GM19099 (cell line): ENCODE results near the gene NEK5.
A peak's percentile ranks its signal among the peaks of the same experiment; 100 is the strongest.

Experiments used
- POLR2A ChIP-seq: IDR thresholded peaks from 3 replicates; pipeline ENCODE4 v1.6.1; 2011; ENCODE audit warnings: low read depth; ENCODE audit not compliant: insufficient read length; ENCODE audit errors: extremely low read depth

The NEK5 gene, protein sequence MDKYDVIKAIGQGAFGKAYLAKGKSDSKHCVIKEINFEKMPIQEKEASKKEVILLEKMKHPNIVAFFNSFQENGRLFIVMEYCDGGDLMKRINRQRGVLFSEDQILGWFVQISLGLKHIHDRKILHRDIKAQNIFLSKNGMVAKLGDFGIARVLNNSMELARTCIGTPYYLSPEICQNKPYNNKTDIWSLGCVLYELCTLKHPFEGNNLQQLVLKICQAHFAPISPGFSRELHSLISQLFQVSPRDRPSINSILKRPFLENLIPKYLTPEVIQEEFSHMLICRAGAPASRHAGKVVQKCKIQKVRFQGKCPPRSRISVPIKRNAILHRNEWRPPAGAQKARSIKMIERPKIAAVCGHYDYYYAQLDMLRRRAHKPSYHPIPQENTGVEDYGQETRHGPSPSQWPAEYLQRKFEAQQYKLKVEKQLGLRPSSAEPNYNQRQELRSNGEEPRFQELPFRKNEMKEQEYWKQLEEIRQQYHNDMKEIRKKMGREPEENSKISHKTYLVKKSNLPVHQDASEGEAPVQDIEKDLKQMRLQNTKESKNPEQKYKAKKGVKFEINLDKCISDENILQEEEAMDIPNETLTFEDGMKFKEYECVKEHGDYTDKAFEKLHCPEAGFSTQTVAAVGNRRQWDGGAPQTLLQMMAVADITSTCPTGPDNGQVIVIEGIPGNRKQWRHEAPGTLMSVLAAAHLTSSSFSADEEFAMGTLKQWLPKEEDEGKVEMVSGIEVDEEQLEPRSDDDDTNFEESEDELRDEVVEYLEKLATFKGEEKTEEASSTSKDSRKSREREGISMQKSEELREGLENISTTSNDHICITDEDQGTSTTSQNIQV

DNA sequence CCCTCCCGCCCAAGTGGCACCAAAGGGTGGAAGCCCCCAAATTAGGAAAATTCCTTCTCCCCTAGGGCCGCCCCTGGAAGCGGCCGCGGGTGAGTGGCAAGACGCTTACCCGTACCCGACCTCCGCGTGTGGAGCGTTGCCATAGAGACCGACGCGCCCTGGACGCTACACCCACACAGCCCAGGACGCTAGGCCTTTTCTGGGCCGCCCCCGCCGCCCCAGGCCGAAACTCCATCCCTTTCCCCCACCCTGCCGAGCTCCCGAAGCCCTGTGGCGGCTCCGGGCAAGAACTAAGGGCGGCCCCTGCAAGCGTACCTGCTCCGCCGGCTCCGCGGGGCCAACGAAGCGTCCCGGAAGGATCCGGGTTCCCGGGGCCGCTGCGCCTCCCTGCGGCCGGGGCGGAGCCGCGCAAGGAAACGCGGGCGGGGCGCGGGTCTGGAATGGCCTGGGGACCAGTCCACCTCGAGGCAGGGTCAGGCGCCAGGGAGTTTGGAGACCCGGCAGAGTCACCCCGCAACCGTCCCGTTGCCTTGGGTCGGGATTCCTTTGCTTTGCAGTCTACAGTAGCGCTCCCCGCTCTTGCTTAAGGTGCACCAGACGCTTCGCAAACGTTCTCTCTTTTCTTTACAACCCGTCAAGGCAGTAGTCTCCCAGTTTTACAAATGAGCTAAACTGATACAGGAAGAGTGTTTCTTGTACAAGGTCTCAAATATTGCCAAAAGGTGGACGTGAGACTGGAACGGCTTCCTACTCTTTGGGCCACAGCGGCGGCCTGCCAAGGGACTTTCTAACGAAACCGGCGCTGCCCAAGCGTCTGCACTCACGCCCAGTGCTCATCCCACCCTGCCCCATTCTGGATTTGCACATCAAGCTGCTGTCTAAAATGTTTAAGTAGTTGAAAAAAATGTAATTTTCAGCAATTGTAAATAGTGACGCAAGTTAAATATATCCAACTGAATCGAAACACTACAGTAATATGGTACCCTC, at the start of gene NEK5:
NEK5 (minus strand) TSS at position 360 of the 987 bp plus-strand sequence. CDS start 1,591 bp downstream, outside the sequence.
- TF ChIP-seq POLR2A: no peak

DNA sequence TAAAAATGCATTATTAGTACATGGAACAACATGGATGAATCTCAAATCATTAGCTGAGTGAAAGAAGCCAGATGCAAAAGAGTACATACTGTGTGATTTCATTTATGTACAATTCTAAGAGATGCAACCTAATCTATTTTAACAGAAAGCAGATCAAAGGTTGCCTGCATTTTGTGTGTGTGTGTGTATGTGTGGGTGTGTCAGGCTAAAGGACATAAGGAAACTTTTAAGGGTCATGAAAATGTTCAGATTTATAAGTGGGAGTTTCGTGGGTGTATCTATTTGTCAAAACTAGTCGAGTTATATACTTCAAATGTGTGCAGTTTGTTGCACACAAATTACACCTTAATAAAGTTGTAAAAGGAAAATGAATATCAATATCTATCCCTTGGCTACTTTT, 48.4 kb upstream of the NEK5 start:
- TF ChIP-seq POLR2A: no peak

DNA sequence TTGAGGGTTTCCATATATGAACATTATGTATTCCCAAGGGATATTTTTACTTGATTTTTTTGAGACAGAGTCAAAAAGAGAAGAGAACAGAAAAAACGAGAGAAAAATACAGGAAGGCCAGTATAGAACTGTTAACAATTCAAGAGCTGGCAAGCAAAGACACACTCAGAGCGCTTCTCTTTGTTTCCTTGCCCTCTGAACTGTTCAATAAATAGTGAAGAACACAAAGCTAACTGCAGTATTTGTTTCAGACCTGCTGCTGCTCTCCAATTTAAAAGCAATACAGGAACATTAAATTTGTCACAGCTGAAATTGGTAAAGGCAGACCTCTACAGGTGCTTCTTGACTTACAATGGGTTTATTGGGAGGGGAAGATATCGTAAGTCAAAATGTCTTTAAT, 44.5 kb upstream of the NEK5 start:
- TF ChIP-seq POLR2A: no peak

DNA sequence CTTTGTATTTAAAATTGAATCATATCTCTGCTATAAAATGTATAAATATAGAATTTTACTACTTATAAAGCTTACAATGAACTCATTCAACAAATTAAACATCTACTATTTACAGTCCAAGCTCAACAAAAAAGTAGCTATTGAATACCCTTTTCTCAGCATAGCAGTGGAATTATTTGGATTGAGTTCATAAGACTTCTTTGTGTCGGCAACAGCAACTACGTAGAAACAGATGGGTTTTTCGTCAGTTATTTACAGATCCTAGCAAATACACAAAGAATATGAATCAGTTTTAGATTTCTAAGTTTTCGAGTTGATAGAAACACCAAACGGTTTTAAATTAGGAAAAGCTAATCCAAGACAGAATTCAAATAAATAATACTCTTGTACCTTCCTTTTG, 41.0 kb upstream of the NEK5 start:
- no peak for TF ChIP-seq POLR2A

DNA sequence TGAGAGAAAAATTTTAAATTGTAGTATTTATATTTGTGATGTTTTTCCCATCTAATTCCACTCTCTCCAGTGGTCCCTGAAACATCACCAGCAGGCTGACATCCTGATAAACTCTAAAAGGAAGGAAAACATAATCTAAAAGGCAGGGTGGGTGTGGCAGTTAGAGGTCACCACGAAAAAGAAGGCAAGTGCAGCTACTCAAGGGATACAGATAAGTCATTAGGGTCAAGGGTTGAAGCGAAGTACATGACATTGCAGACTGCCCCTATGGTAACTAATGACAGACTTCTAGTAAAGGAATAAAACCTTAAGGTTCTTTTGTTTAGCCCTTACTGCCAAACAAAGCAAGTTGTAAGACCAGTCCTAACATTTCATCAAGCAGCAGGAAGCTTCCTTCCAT, 36.5 kb upstream of the NEK5 start:
- no peak for TF ChIP-seq POLR2A

DNA sequence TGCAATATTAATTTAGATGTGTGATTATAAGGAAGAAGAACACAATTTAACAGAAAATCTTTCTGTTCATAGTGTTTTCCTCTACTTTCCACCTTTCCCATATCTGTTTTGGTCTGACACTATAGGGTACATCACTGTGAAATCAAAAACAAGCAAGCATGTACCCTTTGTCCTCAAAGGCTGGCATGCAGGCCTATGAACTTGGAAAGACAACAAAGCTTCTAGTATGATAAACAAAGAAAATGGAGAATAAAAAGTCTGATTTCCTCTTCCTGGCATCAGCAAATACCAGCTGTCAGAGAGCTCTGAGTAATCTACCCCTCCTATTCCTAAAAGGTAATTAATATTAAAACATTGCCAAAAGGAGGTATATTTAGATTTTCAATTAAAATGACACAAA, 36.1 kb upstream of the NEK5 start:
- TF ChIP-seq POLR2A: no peak

DNA sequence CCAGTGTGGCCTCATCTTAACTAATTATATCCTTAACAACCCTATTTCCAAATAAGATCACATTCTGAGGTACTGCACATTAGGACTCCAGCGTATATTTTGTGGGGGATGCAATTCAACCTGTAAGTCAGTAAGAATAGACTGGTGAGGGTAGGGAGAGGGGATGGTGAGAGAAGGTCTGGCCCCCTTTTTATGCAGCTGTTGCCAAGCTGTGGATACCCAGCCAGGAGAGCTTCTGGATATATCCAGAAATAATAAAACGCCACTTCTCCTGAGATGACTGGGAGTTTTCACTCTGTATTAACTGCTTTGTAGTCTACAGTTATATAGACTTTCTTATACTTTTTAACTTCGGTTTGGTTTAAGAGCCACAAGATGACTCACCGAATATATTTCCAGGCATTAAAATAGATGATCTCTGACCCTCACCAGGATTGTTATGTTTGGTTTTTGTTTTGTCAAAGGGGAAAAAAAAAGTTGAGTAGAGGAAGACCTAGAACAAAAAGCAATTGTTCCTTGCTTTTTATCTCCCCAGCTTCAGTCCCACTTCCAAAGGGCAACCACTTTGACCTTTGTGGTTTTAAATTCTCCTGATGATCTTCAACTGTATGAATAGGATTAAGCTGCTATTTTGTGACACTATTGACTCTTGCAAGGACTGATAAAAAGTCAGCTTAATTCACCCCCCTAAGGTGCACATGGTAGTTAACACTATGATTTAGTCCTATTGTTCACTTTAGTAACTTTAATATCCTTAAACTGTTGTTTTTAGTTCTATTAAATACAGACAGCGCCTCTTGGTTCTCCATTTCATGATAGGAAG, 33.6 kb upstream of the NEK5 start:
- TF ChIP-seq POLR2A: no peak

DNA sequence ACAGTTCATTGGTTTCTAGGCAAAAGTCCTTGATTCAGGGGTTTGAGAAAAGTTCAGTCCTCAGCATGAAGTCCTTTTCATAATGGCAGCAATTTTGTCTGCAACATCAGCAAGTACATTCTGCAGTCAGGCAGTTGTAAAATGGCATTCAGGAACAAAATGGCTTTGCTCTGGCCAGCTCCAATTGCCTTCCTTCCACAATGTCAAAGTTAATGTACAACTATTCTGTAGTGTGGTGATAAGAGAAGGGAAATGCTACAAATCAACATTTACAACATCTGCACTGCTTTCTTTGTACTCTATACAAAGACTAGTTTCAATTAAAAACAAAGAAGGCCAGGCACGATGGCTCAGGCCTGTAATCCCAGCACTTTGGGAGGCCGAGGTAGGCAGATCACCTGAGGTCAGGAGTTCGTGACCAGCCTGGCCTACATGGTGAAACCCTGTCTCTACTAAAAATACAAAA, 32.3 kb upstream of the NEK5 start:
- no peak for TF ChIP-seq POLR2A

DNA sequence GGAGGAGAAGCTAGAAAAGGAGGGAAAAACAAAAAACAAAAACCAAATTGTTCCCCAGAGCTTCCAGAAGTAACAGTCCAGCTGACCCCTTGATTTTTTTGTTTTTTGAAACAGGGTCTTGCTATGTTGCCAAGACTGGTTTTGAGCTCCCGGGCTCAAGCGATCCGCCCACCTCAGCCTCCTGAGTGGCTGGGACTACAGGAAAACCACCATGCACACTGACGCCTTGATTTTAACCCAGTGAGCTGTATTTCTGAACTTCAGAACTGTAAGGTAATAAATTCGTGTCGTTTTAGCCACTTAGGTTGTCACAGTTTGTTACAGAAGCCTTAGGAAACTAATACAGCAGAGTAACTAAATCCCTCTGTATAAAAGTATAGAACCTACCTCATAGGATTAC, 31.6 kb upstream of the NEK5 start:
- TF ChIP-seq POLR2A: no peak

DNA sequence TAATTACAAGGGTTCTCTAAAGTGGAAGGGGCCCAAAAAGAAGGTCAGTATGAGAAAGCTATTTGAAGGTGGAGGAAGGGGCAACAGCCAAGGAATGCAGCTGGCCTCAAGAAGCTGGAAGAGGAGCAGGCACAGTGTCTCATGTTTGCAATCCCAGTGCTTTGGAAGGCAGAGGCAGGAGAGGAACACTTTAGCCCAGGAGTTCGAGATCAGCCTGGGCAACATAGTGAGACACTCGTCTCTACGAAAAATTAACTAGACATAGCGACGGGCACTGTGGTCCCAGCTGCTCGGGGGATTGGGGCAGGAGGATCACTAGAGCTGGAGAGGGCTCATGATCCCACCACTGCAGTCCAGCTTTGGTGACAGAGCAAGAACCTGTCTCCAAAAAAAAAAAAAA, 31.2 kb upstream of the NEK5 start:
- no peak for TF ChIP-seq POLR2A

DNA sequence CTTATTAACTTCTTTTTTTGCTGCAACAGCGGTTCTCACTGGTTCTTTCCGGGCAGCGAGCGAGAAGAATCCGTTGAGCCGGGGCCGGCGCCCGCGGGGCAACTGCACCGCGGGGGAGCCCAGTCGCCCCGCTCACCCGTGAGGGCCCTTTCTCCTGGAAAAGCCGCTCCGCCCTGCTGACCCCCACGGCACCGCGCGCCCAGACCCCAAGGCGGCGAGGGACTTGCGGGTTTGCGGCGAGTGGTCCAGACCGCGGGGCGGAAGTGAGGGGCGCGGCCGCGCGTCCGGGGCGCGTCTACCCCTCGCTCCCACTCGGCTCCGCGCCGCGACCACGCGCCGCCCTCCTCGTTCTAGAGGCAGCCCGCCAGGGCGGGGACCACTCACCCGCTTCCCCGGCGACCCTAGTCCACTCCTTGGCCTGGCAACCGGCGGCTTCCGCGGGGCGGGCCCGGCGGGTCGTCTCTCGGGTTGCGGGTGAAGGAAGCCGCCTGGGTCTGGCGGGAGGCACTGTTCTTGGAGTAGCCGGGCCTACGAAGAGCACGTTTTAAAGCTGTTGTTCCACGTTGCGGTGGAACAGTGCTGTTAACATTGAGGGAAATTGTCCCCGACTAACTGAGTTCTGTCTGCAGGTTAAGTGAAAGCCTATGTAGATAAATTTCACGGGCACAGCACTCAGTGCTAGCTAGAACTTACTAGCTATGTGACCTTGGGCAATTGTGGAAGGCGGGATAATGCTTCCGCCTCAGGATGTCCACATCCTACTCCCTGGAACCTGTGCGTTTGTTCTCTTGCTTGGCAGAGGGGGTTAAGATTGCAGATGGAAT, 30.5 kb upstream of the NEK5 start, which contains the start of gene NEK3:
NEK3 (minus strand) TSS at position 439 of the 824 bp plus-strand sequence. CDS start 3,406 bp downstream, outside the sequence.
- TF ChIP-seq POLR2A: peak; percentile 23

DNA sequence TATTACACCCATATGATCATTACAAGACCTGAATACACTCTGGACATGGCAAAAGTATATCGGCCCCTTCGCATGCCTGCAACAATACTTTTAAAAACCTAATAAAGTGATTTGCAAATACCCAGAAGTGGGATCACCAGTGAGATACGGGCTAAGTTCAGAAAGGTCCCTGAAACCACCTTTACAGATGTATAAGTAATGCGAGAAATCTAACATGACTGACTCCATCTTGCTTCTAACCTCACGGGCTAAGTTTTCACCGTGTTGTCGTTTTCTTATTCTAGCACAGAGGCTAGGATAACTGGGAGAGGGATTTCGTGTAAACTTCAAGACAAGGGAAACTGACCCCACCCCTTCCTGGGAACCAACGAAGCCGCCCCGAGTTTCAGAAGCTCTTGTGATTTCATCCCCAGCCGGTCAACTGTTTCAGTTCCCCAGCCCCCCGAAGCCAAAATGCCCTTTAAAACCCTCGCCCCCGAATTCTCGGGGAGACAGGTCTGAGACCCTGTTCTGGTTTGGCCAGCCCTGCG, 29.8 kb upstream of the NEK5 start:
- no peak for TF ChIP-seq POLR2A
